ENCODE data around the gene ECE1.

DNA sequence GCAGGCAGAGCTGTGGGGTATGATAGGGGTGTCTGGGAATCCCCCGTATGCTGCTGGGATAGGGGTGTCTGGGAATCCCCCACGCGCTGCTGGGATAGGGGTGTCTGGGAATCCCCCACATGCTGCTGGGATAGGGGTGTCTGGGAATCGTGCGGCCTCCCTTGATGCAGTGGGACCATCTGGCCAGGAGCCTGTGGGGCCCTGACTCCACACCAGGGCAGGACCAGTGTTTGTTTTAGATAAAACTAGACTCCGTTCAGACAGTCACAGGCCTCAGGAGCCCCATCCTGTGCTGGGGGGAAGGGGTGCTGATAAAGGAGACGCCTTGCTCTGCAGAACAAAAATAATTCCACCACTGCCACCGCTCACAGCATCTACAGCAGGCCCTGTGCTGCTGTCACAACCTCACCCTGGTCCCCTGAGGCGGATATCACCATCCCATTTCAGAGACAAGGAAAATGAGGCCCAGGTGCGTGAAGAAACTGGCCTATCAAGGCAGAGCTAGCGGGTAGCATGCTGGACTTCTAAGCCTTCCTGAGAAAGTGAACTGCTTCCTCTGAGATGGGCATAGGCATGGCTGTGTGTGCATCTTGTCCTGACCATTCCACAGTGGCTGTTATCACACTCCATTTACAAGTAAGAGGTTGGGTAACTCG lies 24.0 kb downstream of the ECE1 start:
- TF ChIP-seq, protein P1, sequence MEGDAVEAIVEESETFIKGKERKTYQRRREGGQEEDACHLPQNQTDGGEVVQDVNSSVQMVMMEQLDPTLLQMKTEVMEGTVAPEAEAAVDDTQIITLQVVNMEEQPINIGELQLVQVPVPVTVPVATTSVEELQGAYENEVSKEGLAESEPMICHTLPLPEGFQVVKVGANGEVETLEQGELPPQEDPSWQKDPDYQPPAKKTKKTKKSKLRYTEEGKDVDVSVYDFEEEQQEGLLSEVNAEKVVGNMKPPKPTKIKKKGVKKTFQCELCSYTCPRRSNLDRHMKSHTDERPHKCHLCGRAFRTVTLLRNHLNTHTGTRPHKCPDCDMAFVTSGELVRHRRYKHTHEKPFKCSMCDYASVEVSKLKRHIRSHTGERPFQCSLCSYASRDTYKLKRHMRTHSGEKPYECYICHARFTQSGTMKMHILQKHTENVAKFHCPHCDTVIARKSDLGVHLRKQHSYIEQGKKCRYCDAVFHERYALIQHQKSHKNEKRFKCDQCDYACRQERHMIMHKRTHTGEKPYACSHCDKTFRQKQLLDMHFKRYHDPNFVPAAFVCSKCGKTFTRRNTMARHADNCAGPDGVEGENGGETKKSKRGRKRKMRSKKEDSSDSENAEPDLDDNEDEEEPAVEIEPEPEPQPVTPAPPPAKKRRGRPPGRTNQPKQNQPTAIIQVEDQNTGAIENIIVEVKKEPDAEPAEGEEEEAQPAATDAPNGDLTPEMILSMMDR (IDR thresholded peaks at IDR 0.05), result no peak
- TF ChIP-seq POLR2A (IDR thresholded peaks at IDR 0.05), result no peak
